Choroid plexus epithelial cell (primary cell): Measurements from ENCODE around the gene NLRP3.
"Not testable (repeated sequence)": the region's sequence is repeated elsewhere in the genome, so short reads cannot be mapped to it uniquely, and the experiment has no call there.

ENCODE experiments used
- DNase-seq: peaks from one replicate; pipeline ENCODE4 v3.0.0-alpha.2; 2010; ENCODE audit warnings: low read depth
- H3K4me3 ChIP-seq: 2 replicates; pipeline ENCODE4 v1.5.1; 2011; ENCODE audit warnings: low read depth, mild to moderate bottlenecking, control low read depth, low read length, moderate library complexity
- CTCF ChIP-seq: conservative IDR thresholded peaks from 2 replicates; pipeline ENCODE4 v1.5.1; 2011; ENCODE audit warnings: low read depth, mild to moderate bottlenecking, control low read depth, inconsistent platforms, low read length, moderate library complexity

NLRP3 gene

GRCh38 chr1:247456021-247456420 is 40.0 kb downstream of the NLRP3 start:
- no peak for DNase-seq
- H3K4me3 ChIP-seq: no peak overlapping the region
- no peak for TF ChIP-seq CTCF

- H3K4me3 ChIP-seq: no peak overlapping the region
- TF ChIP-seq CTCF: no peak
- DNase-seq: no peak
Measured at GRCh38 chr1:247456914-247457639, 41.1 kb downstream of the NLRP3 start.

GRCh38 chr1:247459507-247459906 is 43.5 kb downstream of the NLRP3 start:
- no peak overlapping the region for H3K4me3 ChIP-seq
- no peak for DNase-seq
- TF ChIP-seq CTCF: no peak

GRCh38 chr1:247465796-247466195 is 49.8 kb downstream of the NLRP3 start:
- TF ChIP-seq CTCF: no peak
- H3K4me3 ChIP-seq: no peak overlapping the region
- no peak for DNase-seq

GRCh38 chr1:247467129-247467528 is 51.2 kb downstream of the NLRP3 start:
- TF ChIP-seq CTCF: no peak
- no peak for DNase-seq
- no peak overlapping the region for H3K4me3 ChIP-seq

- no peak for TF ChIP-seq CTCF
- DNase-seq: no peak
- H3K4me3 ChIP-seq: no peak overlapping the region
Measured at GRCh38 chr1:247468481-247469140, 52.6 kb downstream of the NLRP3 start.

GRCh38 chr1:247469141-247469535 is 53.2 kb downstream of the NLRP3 start:
- TF ChIP-seq CTCF: no peak
- H3K4me3 ChIP-seq: no peak overlapping the region
- no peak for DNase-seq

GRCh38 chr1:247470942-247471429 is 55.0 kb downstream of the NLRP3 start:
- not testable (repeated sequence) for DNase-seq, H3K4me3 ChIP-seq
